NAMALWA (cell line): ENCODE data around the gene SCAMP2.

Source experiments
- DNase-seq: peaks from one replicate; pipeline ENCODE4 v3.0.0-alpha.2; 2015; ENCODE audit warnings: low spot score

The SCAMP2 gene

GRCh38 chr15:74837482-74838136 is 35.6 kb downstream of the SCAMP2 start:
- DNase-seq, result no peak

GRCh38 chr15:74836846-74837245 is 36.3 kb downstream of the SCAMP2 start:
- DNase-seq, result no peak

GRCh38 chr15:74835312-74835823 is 37.8 kb downstream of the SCAMP2 start:
- DNase-seq, result peak; percentile 48

- DNase-seq, result peak; percentile 37
These were observed 39.6 kb downstream of the SCAMP2 start for GRCh38 chr15:74833376-74834107.

GRCh38 chr15:74832826-74833225 is 40.3 kb downstream of the SCAMP2 start:
- no peak for DNase-seq

GRCh38 chr15:74831813-74832495 is 41.2 kb downstream of the SCAMP2 start:
- DNase-seq, result no peak

- DNase-seq, result no peak
These were observed 42.3 kb downstream of the SCAMP2 start for GRCh38 chr15:74830868-74831267.

- no peak for DNase-seq
These were observed 43.2 kb downstream of the SCAMP2 start for GRCh38 chr15:74829991-74830390.

GRCh38 chr15:74829486-74829885 is 43.7 kb downstream of the SCAMP2 start:
- DNase-seq, result no peak

- no peak for DNase-seq
These were observed 44.3 kb downstream of the SCAMP2 start for GRCh38 chr15:74828835-74829234.

GRCh38 chr15:74827614-74828013 is 45.6 kb downstream of the SCAMP2 start:
- no peak for DNase-seq

- DNase-seq, result no peak
These were observed 46.2 kb downstream of the SCAMP2 start for GRCh38 chr15:74826921-74827320.

- no peak for DNase-seq
These were observed 46.8 kb downstream of the SCAMP2 start, which contains the start of gene CPLX3 for GRCh38 chr15:74826364-74826819. Gene CPLX3, plus strand, starts transcription at chr15:74826627. Its CDS starts 77 bp downstream, at chr15:74826704.

- no peak for DNase-seq
These were observed 47.3 kb downstream of the SCAMP2 start for GRCh38 chr15:74825866-74826265.

GRCh38 chr15:74824976-74825375 is 48.2 kb downstream of the SCAMP2 start:
- DNase-seq, result no peak

- no peak for DNase-seq
These were observed 49.8 kb downstream of the SCAMP2 start for GRCh38 chr15:74823324-74823723.

GRCh38 chr15:74822233-74822632 is 50.9 kb downstream of the SCAMP2 start:
- DNase-seq, result no peak

GRCh38 chr15:74821790-74822158 is 51.4 kb downstream of the SCAMP2 start:
- DNase-seq, result no peak

- DNase-seq, result peak; percentile 96
These were observed 51.9 kb downstream of the SCAMP2 start for GRCh38 chr15:74821091-74821789.

GRCh38 chr15:74820056-74820455 is 53.1 kb downstream of the SCAMP2 start:
- DNase-seq, result no peak

- DNase-seq, result no peak
These were observed 55.8 kb downstream of the SCAMP2 start for GRCh38 chr15:74817370-74817737.
